ENCODE results near the gene KBTBD7.
"Not testable (repeated sequence)": the region's sequence is repeated elsewhere in the genome, so short reads cannot be mapped to it uniquely, and the experiment has no call there.

Gene KBTBD7

DNA sequence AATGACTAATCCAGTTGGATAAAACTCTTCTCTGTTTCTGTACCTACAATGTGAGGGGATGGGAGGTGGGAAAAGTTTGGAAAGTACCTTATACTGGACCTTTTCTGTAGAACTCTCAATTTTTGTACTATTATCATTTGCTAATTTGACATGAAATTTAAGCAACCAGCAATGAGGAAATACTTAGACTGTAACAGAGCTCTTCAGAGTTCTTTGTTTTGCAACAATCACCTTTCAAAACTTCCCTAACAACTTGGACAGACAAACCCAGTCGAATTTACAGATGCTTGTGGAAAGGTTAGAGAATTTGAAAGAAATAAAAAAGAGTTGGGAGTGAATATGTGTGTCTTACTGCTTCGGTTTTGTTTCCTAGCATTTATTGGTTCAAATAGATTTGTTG, 16.8 kb downstream of the KBTBD7 start:
- Mint-ChIP-seq H3K27ac (no peak overlapping the region), H3K36me3 (ENCODE audit: low read depth) (peaks cover 16% of the 10 kb centered on the region), H3K4me1 (ENCODE audit: low read depth) (peaks cover 32% of the 10 kb centered on the region), H3K9me3 (peaks cover 20% of the 10 kb centered on the region), H3K4me3 (no peak overlapping the region), H3K27me3 (no peaks in the 10 kb centered on the region)

DNA sequence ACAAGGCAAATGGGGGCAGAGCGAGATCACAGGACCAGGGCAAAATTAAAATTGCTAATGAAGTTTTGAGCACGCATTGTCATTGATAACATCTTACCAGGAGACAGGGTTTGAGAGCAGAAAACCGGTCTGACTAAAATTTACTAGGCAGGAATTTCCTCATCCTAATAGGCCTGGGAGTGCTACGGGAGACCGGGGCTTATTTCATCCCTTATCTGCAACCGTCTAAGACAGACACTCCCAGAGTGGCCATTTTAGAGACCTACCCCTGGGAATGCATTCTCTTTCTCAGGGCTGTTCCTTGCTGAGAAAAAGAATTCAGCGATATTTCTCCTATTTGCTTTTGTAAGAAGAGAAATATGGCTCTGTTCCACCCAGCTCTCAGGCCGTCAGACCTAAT, 18.8 kb downstream of the KBTBD7 start:
- H3K27ac Mint-ChIP-seq, H3K4me3 Mint-ChIP-seq: not testable (repeated sequence)
- H3K4me1 Mint-ChIP-seq (ENCODE audit: low read depth): peaks cover 30% of the 10 kb centered on the region

DNA sequence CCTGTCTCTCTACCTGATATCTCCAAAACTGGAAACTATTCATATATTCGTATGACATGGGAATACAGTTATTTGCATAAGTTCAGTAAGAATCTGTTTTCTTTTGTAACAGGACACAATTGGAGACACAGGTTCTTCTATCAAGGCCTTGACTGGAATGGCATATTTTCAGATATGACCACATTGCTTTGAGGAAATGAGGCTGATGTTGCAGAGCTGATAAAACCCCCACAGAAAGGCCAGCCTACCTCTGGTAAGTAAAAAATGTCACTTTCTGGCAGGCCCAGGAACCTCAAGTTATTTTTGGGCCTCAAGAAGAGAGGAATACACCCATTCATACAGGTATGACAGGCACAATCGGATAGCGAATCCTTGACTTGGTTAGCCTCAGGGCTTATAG, 32.2 kb downstream of the KBTBD7 start:
- Mint-ChIP-seq H3K4me1 (ENCODE audit: low read depth) (no peaks in the 10 kb centered on the region), H3K9me3 (no peaks in the 10 kb centered on the region), H3K27ac (no peak overlapping the region), H3K36me3 (ENCODE audit: low read depth) (no peaks in the 10 kb centered on the region), H3K27me3 (no peaks in the 10 kb centered on the region), H3K4me3 (no peak overlapping the region)

More for the DNA sequence above, 18.8 kb downstream of the KBTBD7 start:
- Mint-ChIP-seq H3K36me3 (ENCODE audit: low read depth) (peaks cover 16% of the 10 kb centered on the region), H3K9me3 (peaks cover 20% of the 10 kb centered on the region)
- not testable (repeated sequence) for H3K27me3 Mint-ChIP-seq

DNA sequence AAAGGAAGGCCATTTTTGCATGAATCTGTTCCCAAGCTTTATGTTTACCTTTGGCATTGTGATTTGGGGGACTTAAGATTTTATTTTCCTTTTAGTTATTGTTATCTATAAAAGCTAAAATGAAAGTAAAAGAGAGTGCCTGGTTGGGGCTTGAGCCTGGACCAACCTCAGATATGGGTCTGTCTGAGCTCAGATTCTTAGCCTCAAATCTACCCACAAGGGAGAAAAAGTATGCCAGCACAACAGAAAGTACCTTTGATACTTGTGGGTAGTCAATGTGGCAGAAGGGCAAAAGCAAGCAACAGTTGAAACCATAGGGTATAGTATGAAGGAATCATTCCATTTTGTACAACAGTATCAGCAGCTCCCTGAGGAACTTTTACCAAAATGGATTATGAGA, 35.2 kb downstream of the KBTBD7 start:
- Mint-ChIP-seq H3K36me3 (ENCODE audit: low read depth) (no peaks in the 10 kb centered on the region), H3K27me3 (no peaks in the 10 kb centered on the region), H3K4me1 (ENCODE audit: low read depth) (no peaks in the 10 kb centered on the region), H3K9me3 (no peaks in the 10 kb centered on the region), H3K27ac (no peak overlapping the region), H3K4me3 (no peak overlapping the region)

DNA sequence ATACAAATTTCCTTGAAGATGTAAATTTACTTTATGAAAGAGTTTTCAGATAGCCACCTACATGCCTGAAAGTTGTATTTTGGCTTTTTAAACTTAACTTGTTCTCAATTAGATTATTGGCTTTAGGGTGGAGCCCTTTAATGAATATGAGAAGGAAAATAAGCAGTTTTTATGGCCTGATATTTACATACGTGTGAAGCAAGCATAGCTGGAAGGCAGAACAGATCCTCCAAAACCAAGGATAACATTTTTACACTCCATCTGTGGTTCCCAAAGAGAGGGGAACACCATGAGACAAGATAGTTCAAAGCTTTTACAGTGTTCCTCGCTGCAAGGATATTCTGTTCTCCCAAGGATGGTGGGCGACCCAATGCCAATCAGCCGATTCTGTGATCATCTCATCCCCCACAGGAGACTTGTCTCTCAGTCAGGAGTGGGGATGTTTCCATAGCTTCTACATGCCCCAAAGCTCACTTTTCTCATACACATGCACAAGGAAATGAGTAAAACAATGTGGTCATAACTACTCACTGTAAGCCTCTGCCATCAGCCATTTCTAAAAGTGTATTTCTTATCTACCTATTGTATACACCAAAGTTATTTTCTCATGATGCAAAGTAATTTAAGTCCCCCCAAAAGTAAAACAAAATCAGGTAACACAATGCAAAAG, 37.2 kb downstream of the KBTBD7 start:
- Mint-ChIP-seq H3K9me3 (peaks cover 13% of the 10 kb centered on the region), H3K27ac (no peak overlapping the region), H3K36me3 (ENCODE audit: low read depth) (peaks cover 11% of the 10 kb centered on the region), H3K27me3 (no peaks in the 10 kb centered on the region), H3K4me1 (ENCODE audit: low read depth) (no peaks in the 10 kb centered on the region), H3K4me3 (no peak overlapping the region)

DNA sequence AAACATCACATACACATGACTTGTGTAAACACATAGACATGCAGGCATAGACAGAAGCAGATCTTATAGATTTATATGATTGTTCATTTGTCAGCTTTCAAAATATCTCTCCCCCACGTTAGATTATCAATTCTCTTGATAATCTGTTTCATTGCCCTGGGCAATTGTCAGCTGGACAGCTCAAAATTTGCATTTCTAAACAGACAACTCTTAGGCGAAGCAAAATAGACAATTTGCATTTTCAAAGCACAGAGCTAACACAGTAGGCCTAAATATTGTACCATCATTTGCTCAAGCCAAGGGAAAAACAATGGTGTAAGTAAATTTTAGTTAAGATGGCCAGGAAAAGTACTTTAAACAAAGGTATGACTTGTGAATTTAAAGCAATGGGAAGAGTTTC, 37.7 kb downstream of the KBTBD7 start:
- H3K9me3 Mint-ChIP-seq: peaks cover 19% of the 10 kb centered on the region
- H3K27me3 Mint-ChIP-seq: no peaks in the 10 kb centered on the region
- no peak overlapping the region for H3K27ac Mint-ChIP-seq
- H3K4me1 Mint-ChIP-seq (ENCODE audit: low read depth): no peaks in the 10 kb centered on the region
- no peak overlapping the region for H3K4me3 Mint-ChIP-seq
- H3K36me3 Mint-ChIP-seq (ENCODE audit: low read depth): peaks cover 16% of the 10 kb centered on the region

DNA sequence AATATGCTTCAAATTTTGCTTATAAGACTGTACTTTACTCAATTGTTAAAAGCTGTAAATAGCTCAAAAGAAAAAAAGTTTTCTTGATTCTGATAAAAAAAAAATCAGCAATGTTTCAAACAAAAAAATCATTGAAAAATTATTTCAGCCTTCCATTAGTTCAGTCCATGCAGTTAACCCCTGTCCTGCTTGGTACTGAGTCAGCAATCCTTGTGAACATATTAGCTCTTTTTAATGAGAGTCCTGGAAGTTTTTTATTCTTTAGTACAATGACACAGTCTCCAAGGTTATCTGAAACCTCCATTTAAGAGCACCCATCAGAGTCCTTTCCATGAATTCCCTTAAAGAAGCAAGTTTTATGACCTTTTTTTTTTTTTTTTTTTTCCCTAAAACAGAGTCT, 40.3 kb downstream of the KBTBD7 start:
- Mint-ChIP-seq H3K36me3 (ENCODE audit: low read depth) (peaks cover 42% of the 10 kb centered on the region), H3K27me3 (no peaks in the 10 kb centered on the region), H3K27ac (no peak overlapping the region), H3K4me3 (no peak overlapping the region), H3K9me3 (peaks cover 43% of the 10 kb centered on the region), H3K4me1 (ENCODE audit: low read depth) (no peaks in the 10 kb centered on the region)

DNA sequence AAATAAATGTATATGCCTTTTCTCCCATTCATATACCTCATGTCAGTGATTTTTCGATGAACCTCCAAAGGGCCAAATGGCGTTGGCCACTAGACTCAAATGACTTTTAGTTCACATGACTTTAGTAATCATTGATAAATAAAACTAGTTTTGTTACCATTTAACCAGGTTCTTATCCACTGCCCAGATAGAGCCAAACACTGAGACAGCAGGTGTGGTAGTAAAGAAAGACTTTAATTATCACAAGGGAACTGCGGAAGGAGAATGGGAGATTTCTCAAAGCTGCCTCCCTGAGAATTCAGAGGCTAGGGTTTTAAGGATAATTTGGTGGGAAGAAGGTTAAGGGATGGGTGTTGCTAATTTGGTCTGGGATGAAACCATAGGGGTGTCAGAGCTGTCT, 42.4 kb downstream of the KBTBD7 start:
- Mint-ChIP-seq H3K9me3 (peaks cover 60% of the 10 kb centered on the region), H3K4me1 (ENCODE audit: low read depth) (no peaks in the 10 kb centered on the region), H3K27me3 (no peaks in the 10 kb centered on the region), H3K27ac (no peak overlapping the region), H3K36me3 (ENCODE audit: low read depth) (peaks cover 59% of the 10 kb centered on the region), H3K4me3 (no peak overlapping the region)

DNA sequence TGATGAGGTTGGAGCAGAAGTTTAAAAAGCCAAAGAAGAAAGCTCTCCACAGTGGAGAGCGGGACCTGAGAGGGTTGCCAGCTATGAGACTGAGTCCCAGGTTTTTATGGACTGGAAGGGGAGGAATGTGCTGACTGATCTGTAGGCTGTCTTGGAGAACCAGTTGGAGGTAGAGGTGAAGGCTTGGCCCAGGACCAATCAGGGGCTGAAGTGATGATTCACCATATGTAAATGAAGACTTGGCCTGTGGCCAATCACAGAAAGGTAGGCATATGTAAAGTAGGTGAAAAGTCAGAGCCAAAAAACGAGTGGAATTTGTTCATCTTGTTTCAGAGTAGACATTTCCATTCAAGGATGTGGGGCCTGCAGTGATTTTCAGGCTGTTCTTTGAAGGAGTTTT, 44.3 kb downstream of the KBTBD7 start:
- Mint-ChIP-seq H3K27ac (no peak overlapping the region), H3K4me3 (no peak overlapping the region), H3K27me3 (no peaks in the 10 kb centered on the region), H3K9me3 (peaks cover 71% of the 10 kb centered on the region), H3K36me3 (ENCODE audit: low read depth) (peaks cover 64% of the 10 kb centered on the region), H3K4me1 (ENCODE audit: low read depth) (no peaks in the 10 kb centered on the region)

DNA sequence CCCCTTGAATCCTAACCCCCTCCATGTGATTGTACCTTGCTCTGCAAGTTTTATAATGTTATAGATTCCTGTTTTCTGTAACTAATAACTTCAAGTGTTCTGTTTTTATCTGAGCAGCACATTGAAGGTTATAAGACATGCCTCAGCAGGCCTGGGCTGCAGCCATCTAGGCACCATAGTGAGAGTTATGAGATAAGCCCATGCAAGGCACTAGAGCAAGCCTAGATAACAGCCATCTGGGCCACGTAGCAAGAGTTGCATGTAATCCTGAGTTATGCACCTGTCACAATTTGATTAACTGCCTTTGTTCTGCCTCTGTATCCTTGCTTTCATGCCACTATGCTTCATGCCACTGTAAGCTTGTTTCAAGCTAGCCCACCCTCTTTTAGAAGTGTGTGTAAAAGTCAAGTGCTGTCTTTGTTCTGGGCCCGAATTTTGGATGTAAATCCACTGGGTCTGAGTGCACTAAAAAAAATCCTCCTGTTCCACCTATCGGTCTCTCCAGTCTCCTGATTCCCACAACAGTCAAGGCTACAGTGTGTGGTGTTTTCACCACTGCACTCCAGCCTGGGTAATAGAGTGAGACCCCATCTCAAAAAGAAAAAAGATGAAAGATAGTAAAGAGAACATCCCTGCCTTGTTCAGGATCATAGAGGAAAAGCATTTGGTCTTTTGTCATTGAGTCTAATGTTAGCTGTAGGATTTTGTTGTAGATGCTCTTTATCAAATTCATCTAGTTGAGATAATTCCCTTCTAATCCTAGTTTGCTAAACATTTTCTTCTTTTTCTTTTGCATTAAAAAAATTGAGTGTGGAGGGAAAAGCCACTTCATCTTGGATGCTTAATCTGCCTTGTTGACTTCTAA, 45.7 kb downstream of the KBTBD7 start:
- Mint-ChIP-seq H3K9me3 (peaks cover 70% of the 10 kb centered on the region), H3K4me1 (ENCODE audit: low read depth) (no peaks in the 10 kb centered on the region), H3K27me3 (no peaks in the 10 kb centered on the region), H3K4me3 (no peak overlapping the region), H3K27ac (peak overlapping the region; percentile 9), H3K36me3 (ENCODE audit: low read depth) (peaks cover 64% of the 10 kb centered on the region)

DNA sequence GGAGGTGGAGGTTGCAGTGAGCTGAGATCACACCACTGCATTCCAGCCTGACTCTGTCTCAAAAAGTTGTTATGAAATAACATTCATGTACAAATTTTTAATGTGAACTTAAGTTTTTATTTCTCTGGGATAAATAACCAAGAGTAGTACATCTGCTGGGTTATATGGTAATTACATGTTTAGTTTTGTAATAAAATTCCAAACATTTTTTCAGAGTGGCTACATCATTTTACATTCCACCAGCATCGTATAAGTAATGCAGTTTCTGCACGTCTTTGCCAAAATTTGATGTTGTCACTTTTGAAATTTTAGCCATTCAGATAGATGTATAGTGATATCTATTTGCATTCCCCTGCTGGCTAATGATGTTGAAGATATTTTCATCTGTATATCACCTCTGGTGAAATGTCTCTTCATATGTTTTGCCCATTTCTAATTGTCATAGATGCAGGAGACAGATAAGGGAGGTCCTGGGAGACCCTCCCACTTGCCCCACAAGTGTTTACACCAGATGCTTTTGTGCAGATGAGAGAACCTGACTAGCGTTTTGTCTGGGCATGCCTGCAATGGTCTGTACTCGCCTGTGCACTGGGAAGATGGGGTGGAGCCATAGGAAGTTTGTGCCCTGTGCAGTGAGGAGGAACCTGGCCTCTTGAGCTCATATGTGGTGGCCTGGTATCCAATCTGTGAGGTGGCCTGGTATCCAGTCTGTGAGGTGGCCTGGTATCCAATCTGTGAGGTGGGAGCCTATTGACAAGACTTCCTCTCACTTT, 49.0 kb downstream of the KBTBD7 start:
- Mint-ChIP-seq H3K36me3 (ENCODE audit: low read depth) (peaks cover 35% of the 10 kb centered on the region), H3K27me3 (no peaks in the 10 kb centered on the region), H3K9me3 (peaks cover 40% of the 10 kb centered on the region), H3K27ac (no peak overlapping the region), H3K4me1 (ENCODE audit: low read depth) (no peaks in the 10 kb centered on the region), H3K4me3 (no peak overlapping the region)

DNA sequence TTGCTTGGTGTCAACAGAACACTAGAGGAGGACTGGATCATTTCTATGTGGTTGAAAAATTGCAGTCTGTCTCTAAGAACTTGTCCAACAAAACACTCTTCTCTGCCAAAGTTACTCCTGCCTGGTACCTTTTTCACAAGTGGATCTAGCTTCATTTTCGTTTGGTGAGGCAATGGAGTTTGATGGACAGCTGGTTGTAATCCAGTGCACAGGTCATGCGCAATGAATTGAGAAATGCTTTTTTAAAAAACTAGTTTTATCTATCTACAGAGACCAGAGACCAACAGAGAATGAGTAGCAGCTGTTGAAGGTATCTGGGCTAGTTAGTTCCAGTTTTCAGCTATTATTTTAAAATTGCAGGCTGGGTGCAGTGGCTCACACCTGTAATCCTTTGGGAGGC, 49.8 kb downstream of the KBTBD7 start:
- H3K9me3 Mint-ChIP-seq: peaks cover 32% of the 10 kb centered on the region
- H3K36me3 Mint-ChIP-seq (ENCODE audit: low read depth): peaks cover 28% of the 10 kb centered on the region
- H3K27me3 Mint-ChIP-seq: no peaks in the 10 kb centered on the region
- no peak overlapping the region for H3K4me3 Mint-ChIP-seq
- H3K27ac Mint-ChIP-seq: no peak overlapping the region
- H3K4me1 Mint-ChIP-seq (ENCODE audit: low read depth): peaks cover 4% of the 10 kb centered on the region

All from stimulated activated naive CD8-positive, alpha-beta T cell treated with anti-CD3 and anti-CD28 coated beads, Interleukin-15, Interleukin-2, amounts not matched to agents 100 ng/mL and 50 ng/mL, for 24 hours (primary cell).